HG03139 (cell line): Measurements from ENCODE around the gene MS4A14.
"Not testable (repeated sequence)": the region's sequence is repeated elsewhere in the genome, so short reads cannot be mapped to it uniquely, and the experiment has no call there.

Experiments
- ATAC-seq: cut with Tn5 transposase; IDR thresholded peaks from one replicate; pipeline ENCODE4 v1.9.1; 2021; ENCODE audit not compliant: unreplicated experiment

MS4A14 gene, protein sequence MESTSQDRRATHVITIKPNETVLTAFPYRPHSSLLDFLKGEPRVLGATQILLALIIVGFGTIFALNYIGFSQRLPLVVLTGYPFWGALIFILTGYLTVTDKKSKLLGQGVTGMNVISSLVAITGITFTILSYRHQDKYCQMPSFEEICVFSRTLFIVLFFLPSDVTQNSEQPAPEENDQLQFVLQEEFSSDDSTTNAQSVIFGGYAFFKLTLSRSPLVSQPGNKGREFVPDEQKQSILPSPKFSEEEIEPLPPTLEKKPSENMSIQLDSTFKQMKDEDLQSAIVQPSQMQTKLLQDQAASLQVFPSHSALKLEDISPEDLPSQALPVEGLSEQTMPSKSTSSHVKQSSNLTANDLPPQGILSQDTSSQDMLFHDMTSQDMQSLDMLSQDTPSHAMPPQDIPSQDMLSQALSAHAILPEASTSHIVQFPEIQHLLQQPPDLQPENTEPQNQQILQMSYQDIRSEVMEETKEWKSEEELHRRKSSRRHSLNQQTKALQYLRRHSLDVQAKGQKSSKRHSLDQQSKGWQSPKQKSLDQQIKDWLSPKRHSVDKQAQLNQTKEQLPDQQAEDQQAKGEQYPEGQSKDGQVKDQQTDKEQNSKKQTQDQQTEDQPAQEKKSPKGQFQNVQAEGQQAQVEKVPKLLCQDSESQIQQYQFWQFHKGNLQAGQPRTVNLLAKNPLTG

DNA sequence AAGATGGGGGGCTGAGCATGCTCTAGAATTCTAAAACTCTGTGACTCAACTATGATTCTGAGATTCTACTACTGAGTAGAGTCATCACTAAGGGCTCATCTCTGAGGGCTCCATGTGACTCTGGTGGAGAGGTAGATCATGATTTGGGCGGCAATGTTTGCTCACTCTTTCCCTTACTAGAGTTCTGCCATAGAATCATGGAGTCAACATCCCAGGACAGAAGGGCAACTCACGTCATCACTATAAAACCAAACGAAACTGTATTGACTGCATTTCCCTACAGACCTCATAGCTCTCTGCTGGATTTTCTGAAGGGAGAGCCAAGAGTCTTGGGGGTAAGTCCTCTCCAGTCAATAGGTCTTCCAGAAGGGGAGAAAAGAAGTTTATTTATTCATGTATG, at the start of gene MS4A14:
MS4A14 (plus strand) TSS at position 78 of the 400 bp plus-strand sequence; CDS start at position 198, 120 bp downstream.
- ATAC-seq, result no peak

DNA sequence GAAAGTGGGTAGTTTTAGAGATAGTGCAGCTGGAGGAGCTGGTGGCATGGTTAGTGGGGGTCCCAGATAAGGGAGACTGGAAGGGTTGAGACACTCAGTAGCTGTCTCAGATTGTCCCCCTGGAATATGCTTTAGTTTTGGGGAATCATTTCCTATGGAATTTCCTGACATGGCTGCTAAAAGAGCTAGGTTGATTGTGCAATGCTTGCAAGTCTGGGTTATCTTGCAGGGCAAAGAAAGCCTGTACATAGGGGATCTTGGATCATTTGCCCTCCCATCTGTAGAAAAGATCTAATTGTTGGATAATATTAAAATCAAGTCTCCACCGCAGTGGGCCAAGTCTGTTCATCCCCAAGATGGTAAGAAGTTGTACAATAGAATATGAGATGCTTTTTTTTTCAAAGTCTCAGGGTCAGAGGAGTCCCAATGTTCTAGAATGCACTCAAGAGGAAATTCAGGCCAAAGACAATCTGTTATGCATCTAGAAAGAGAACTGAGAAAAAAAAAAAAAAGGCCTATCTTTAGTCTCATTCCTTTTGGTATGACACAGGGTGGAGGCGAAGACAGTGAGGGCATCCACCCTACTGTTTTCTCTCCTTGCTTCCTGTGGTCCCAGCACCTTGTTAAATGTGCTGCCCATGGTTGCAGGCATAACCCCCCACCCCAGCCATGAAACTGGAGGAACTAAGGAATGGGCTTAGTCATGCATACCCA, 49.0 kb upstream of the MS4A14 start:
- no peak for ATAC-seq

DNA sequence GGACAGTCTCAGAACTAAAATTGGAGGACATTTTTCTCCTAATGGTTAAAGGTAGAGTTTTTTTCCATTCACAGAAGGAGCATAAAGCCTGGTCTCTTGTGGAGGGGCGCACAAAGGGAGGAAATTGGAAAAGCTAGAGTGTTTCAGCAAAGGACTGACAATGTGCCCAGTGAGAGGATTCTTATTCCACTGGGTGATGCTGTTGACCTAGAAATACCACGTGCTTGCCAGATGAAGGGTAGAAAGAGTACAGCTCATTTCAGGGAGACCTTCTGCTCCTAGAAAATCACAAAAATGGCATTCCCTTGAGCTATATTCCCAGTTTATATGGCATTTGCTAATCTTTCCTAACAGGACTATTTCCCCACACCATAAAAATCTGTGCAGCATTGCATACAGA, 48.1 kb upstream of the MS4A14 start:
- ATAC-seq, result no peak

DNA sequence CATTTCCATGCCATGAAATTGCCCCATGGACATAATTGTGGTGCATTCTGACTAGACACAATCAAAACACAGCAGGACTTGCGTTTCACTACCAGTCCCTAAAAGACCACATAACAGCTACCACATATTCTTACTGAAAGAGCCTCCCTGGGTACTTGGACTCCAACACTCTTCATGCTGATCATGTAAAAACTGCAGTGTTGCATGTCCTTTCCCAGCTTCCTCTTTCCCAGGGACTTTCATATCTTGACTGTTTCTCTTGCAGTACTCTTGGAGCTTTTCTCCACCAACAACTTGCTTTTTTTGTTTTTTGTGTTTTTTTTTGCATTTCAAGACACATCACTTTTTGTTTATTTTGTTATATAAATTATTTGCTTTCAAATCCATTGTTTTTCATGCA, 46.3 kb upstream of the MS4A14 start:
- ATAC-seq, result no peak

DNA sequence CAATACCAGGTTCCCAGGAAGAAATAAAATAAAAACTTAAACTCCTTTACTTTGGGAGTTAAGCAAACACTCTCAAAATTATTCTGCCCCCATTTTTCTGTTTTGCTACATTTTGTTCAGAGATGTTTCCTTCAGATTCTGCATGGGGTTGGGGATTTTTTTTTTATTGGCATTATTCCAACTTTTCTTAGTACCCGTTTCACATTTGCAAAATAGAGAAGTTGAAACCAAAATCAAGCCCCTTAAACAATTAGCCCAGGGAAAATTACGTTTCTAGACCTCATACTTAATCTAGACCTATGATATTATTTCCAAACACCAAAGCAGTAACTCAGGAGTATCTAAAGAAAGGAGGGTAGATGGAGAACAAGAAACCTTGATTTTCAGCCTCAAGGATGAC, 38.5 kb upstream of the MS4A14 start:
- no peak for ATAC-seq

DNA sequence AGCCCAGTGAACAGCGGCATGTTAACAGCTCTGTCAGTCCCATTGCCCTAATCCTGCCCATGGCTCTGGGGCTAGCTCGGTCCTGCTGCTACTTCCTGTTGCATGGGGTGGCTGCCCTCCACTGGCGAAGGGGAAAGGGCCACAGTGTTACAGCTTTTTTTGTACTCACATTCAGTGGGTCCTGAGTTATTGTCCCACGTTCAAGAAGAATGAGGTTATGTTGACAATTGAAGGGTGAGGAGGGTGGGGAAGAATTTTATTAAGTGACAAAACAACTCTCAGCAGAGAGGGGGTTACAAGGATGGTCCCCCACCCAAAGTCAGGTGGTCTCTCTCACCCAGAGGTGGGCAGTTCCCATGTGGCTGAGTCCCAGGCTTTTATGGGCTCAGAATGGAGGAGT, 35.6 kb upstream of the MS4A14 start:
- no peak for ATAC-seq

DNA sequence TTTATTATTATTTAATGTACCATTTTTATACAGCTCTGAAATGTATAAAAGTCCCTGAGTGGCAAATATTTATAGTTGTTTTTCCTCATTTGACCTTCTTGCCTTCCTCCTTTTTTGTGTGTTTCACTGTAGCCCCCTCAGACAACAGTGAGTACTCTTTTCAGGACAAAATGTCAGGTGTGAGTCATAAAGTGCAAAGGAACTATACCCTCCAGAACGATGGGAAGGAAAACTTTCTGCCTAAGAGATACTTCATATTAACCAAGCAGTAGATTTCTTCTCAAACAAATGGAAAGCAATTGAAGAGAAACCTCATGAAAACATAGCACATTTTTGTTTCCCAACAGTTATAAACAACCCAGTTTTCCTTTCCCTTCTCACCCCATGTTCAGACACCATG, 34.0 kb upstream of the MS4A14 start:
- ATAC-seq, result no peak

DNA sequence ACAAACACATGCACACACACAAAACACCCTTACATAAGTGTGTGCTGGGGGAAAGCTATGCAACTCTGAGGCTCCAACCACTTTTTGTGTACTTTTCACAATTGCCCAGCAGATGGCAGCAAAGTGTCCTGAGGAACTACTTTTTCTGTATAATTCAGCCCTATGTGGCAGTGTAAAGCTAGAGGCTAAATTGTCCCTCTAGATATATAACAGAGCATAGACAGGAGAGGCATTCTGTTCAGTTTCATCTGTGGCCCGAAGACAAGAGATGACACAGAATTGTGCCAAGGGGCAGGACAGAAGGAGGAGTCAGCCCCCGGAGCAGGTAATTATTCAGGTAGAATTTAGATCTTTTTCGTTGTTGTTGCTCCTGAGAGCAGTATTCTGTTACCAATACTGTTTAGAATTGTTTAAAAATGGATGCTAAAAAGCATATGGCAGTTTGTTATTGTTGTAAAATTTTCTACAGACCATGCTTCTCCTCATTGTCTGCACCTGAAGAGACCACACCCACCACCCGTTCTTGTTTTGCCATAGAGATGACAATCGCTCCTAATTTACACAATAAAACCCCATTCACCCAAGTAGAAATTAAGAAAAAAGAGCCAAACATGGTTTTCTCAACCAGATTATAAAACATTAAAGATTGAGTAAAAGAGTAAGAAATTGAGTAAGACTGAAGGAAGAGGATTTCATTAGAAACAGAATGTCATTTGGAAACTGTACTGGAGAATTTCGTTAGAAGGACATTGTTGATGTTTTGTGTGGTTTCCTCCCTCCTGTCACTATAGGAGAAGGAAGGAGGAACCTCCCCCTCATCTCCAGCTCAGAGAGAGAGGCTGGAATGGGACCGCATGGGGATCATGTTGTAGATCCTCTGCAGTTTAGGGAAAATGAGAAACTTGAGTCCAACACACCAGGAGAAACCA, 32.5 kb upstream of the MS4A14 start:
- ATAC-seq, result peak; percentile 63

DNA sequence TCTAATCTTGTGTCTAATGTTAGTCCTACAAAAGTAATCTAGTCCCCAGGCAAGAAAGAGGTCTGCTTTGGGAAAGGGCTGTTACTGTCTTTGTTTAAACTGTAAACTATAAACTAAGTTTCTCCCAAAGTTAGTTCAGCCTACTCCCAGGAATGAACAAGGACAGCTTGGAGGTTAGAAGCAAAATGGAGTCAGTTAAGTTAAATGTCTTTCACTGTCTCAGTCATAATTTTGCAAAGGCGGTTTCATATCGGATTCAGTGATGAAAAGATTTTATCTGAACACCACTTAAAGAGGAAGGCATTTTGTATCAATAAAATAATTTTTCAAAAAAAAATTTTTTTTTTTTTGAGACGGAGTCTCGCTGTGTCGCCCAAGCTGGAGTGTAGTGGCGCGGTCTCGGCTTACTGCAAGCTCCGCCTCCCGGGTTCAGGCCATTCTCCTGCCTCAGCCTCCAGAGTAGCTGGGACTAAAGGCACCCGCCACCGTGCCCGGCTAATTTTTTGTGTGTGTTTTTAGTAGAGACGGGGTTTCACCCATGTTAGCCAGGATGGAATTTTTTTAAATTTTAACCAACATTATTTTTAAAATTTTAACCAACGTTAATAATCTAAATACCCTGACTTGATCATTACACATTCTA, 29.9 kb upstream of the MS4A14 start:
- ATAC-seq, result not testable (repeated sequence)

DNA sequence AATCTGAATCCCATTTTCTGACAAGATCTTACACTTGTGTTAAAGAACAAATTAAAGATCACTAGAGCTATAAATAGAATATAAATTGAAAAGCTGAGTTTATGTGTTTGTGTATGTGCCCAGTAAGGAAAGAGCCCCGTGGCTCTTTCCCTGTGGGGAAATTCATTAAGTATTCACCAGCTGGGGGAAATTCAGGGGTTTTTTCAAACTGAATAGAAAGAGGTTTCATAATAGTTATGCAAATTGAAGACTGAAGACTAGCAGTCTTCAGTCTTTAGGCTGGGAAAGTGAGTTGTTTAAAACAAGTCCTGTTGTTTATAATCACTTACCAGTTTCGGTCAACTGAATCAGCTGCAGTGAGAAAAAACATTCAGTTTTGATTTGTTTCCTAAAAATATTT, 29.2 kb upstream of the MS4A14 start:
- peak; percentile 72 for ATAC-seq

DNA sequence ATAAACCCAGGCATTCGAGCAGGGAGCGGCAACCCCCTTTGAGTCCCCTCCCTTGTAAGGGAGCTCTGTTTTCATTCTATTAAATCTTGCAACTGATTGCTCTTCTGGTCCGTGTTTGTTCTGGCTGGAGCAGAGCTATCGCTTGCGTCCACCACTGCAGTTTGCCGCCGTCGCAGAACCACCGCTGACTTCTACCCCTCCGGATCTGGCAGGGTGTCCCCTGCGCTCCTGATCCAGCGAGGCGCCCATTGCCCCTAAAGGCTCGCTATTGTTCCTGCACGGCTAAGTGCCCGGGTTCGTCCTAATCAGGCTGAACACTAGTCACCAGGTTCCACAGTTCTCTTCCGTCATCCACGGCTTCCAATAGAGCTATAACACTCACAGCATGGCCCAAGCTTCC, 28.4 kb upstream of the MS4A14 start:
- no peak for ATAC-seq

DNA sequence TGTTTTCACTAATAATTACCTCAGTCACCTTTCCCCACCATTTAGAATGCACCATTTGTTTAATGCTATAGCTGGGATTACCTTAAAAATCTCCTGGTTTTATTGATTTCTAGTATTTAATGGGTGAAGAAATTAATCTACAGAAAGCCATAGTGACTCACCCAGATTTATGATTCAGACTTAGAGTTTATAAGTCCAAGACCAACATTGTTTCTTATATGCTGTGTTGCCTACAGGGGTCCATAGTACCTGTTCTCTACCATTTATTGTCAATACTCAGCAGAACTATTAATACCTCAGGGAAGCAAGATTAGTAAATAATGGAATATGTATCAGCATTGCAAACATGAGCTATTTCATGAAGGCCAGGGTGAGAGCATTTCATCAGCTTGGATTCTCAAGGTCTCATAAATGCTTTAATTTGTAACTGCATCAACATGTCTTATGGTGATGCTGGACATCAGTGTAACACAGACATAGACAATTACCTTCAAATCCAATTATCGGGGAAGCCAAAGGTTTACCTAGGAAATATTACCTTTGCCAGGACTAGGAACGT, 25.9 kb upstream of the MS4A14 start:
- no peak for ATAC-seq

DNA sequence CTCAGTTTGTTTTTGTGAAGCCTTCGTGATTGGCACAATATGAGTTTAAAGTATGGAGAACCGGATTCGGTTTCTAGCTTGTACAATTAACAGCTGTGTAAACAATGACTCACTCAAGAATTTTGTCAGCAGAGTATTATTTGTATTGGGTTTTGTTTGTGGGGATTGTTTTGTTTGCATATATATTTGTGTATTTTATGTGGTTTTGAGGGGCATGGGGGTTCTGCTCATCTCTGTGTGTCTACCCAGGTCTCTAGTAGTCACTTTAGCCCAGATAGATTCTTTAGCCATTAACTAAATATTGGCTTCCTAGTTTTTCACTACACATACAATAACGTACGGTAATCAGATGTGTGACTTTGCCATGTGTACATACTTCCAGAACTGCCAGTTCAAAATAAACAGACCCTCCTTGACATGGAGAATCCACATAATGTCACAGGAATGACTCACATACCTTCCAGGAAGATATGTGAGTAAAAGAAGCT, 25.4 kb upstream of the MS4A14 start:
- no peak for ATAC-seq

DNA sequence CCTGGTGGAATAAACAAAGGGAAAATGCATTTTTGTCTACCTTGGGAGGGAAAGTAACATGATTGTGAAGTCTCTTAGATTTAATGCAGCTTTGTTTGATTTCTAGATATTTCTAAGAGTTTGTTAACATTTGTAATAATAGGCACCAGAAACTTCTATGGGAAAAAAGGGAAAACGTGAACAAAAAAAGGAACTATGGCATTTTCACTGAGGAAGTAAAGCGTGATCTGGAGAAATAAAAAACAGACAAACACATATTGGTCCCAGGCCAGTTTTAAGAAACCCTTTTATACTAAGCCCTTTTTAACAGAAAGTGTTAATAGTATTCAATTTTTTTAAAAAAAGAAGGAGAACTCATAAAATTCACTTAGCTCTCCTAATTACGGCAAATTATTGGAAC, 24.9 kb upstream of the MS4A14 start:
- no peak for ATAC-seq

DNA sequence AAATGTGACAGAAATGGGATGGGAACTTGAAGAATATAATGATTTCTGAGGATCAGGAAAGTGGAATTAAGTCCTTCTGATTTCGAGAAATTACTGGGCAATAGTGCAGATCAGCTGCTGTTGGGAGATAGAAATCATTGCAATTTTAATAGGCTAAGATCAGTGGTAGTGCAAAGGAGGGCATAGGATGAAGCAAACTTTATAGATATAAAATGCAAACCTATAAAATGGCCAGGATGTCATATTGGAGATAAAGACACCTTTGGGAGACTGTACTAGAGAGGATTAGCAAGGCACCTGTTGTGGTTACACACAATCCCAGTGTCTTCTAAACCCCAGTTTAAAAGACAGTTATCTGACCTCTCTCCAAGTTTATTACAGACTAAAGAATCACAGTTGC, 24.4 kb upstream of the MS4A14 start:
- no peak for ATAC-seq

DNA sequence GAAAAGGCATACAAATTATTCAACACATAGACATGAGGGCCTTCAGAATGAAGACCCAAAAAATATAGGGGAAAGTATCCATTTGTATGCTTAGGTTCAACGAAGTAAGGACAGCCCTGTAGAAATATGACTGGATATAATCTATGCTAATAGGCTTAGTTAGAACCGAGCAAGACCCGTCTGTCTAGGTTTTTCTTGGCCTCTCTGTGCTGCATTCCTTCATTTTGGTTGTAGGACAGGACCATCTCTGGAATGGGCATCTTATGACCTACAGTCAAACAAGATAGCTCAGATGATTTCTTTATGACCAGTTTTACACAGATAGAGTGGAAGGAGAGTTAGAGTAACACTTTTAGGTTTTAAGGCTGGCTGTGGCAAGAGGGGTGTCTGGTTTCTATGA, 23.5 kb upstream of the MS4A14 start:
- ATAC-seq, result no peak

DNA sequence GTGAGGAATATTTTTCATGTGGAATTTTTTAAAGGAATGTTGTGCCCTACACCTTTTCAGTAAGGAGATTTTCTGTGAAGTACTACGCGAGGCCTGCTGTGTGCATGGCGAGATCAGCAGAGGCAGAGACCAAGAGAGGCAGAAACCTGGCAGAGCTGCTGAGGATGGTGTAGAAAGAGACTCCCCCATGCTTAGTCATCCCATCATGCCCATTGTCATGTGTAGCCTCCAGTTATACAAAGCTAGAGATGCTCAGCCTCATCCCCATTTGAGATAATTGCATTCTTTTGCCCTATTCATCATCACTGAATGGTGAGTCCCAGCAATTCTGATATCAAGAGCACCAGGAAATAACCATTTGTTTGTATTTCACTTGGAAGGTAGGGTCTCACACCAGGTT, 20.9 kb upstream of the MS4A14 start:
- ATAC-seq, result no peak

DNA sequence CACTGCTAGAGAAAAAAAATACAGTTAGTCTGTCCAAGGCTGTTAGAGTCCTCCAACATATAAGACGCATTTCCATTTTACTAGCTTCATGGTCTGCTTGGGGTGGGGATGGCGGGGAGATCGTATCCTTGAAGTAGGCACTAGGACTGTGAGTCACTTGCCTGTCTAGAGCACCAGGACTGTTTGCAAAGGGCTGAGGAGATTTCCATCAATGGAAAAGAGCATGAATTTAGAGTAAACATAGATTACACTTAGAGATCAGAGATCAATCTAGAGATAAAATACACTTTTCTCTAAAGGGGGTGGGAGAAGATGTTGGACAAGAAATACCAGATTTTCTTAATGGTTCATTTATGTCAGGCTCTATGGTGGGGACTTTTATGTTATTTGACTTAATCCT, 19.7 kb upstream of the MS4A14 start:
- no peak for ATAC-seq

DNA sequence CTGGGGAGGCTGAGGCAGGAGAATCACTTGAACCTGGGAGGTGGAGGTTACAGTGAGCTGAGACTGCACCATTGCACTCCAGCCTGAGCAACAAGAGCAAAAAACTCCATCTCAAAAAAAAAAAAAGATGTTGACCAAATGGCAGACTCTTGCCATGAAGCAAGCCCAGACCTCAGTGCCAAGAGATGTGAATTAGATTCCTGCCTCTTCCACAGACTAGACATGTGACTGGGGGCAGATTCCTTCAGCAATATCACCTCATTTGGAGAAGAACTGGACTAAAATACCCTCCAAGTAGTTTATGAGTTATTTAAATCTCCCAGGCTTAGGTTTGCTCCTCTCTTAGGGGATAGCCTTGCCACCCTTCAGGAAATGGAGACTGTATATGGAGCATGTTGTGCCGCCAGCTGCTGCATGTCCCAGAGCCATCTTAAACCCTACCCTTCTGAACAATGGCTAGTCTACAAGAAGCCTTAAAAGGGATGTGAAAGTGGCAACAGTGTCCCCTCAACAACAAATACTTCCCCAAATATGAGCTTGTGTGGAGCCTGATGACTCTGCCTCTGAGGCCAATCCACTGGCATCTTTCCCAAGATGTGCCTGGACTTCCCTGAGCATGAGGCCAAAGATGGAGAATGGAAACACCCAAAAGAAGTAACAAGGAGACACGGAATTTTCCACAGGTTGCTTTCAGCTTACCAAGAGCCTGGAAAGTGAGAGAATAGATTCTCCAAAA, 18.7 kb upstream of the MS4A14 start:
- ATAC-seq, result no peak
